ENCODE data around the gene SUMF1. TPM values are rescaled to one million over a fixed set of nuclear protein-coding genes. Genes with fewer than 3 reads are reported as not detected.

The SUMF1 gene
- total RNA-seq, 4 donors from 2014 or later, result 17.9 to 71.3 (median 30.3) TPM

DNA sequence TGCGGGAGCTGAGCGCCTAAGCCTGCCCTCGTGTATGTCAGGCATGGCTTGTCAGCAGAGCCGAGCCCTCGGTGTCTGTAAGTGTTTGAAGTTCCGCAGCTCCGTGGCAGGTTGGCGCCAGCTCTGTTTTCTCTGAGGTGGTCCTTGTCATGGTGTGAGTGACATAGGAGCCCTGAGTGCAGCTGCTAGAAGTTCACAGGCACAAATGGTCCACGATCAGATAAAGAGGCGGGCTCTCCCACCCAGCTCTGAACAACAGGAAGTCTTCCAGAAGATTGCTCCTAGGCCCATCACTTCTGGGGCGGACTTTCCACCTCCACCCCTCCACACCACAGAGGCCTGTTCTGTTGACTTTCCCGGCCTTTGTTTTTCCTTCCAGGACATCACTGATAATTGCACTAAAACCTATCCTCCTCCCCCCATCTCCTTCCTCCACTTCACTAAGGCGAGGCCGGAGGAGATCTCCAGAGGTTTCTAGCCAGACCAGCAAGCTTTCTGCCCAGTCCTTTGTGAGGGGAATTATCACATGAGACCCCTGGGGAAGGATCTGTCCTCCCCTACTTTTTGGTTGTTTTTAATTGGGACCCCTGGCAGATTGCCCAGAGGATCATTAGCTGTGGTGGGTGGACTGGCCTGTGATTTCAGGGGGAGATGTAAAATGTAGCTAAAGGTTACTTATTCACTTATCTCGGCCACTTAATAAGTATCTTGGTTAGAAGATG is 46.0 kb upstream of the SUMF1 start:
- H3K36me3 ChIP-seq, result no peaks in the 10 kb centered on the region
- no peaks in the 10 kb centered on the region for H3K27me3 ChIP-seq
- no peaks in the 10 kb centered on the region for H3K9me3 ChIP-seq
- DNase-seq, result no peak
- peak overlapping the region; percentile 24 to 61 for H3K27ac ChIP-seq
- no peaks in the 10 kb centered on the region for H3K4me1 ChIP-seq
- H3K4me3 ChIP-seq, result no peak overlapping the region
- intact Hi-C loops (cut with DNase I; ENCODE audit: low total_unique reads), result no loop called here
- TF ChIP-seq POLR2A (IDR thresholded peaks at IDR 0.05), result no peak
- TF ChIP-seq, protein P1, sequence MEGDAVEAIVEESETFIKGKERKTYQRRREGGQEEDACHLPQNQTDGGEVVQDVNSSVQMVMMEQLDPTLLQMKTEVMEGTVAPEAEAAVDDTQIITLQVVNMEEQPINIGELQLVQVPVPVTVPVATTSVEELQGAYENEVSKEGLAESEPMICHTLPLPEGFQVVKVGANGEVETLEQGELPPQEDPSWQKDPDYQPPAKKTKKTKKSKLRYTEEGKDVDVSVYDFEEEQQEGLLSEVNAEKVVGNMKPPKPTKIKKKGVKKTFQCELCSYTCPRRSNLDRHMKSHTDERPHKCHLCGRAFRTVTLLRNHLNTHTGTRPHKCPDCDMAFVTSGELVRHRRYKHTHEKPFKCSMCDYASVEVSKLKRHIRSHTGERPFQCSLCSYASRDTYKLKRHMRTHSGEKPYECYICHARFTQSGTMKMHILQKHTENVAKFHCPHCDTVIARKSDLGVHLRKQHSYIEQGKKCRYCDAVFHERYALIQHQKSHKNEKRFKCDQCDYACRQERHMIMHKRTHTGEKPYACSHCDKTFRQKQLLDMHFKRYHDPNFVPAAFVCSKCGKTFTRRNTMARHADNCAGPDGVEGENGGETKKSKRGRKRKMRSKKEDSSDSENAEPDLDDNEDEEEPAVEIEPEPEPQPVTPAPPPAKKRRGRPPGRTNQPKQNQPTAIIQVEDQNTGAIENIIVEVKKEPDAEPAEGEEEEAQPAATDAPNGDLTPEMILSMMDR (IDR thresholded peaks at IDR 0.05), result no peak

DNA sequence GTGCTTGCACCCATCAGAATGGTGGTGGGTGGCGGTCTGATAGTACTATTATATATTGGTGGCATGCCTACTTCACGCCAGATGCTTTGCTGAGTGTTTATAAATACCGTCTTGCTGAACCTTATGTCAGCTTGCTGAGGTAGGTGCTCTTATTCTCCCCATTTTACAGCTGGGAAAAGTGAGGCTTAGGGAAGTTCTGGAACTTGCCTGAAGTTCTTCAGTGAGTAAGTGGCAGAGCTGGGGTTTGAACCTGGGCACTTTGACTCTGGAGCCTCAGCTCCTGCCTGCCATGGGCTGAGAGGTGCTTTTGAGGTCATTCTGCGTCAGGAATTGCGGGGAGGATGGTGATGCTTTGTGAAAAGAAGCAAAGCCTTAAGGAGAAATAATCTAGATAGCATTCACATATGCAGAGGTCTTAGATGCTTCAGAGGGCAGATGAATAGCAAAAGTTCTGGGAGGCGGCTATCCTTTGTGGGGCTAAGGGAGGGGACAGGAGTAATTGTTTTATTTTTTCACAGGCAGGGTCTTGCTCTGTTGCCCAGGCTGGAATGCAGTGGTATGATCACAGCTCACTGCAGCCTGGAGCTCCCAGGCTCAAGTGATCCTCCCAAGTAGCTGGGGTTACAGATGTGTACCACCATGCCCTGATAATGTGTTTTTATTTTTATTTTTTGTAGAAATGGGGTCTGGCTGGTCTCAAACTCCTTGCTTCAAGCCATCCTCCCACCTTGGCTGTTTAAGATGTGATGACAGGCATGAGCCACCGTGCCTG is 44.6 kb upstream of the SUMF1 start:
- no peak overlapping the region for H3K4me3 ChIP-seq
- no peaks in the 10 kb centered on the region for H3K36me3 ChIP-seq
- H3K27ac ChIP-seq, result peak overlapping the region in 1 of 2 donors; percentile 61
- DNase-seq, result no peak
- TF ChIP-seq, protein P1 (IDR thresholded peaks at IDR 0.05), result no peak
- no peak for TF ChIP-seq POLR2A (IDR thresholded peaks at IDR 0.05)
- H3K4me1 ChIP-seq, result no peaks in the 10 kb centered on the region
- no peaks in the 10 kb centered on the region for H3K9me3 ChIP-seq
- no peaks in the 10 kb centered on the region for H3K27me3 ChIP-seq
- intact Hi-C loops (cut with DNase I; ENCODE audit: low total_unique reads), result no loop called here

DNA sequence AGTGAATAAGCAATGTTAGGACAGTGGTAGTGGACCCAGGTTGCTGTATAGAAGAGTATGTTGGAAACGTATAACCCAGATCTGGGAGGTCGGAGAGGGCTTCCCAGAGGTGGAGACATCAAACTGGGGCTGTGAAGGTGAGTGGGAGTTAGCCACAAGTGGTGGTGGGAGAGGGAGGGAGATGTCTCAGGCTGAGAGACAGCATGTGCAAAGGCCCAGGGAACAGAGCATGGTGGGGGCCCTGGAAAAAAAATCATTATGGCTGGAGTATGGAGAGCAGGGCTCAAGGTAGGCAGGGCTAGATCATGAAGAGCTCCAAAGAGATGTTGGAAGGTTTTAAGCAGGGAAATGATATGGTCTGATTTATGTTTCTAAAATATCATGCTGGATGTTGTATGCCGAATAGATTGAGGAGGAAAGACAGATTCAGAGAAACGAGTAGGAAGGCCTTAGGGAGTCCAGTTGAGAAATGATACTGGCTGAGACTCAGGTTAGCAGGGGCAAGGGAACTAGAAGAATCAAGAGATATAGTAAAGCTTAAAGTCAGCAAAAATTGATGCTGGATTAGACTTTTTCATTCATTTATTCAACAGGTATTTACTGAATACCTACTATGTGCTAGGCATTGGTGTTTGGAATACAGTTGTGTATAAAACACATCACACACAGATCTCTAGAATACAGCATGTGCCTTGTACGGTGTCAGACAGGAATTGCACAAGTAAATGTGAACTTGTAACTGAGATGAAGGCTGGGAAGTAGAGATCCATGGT is 43.1 kb upstream of the SUMF1 start:
- intact Hi-C loops (cut with DNase I; ENCODE audit: low total_unique reads), result loop anchor here (10.0 kb wide), 1 partner anchor 75 kb away; no protein-coding TSS in a partner anchor
- H3K9me3 ChIP-seq, result no peaks in the 10 kb centered on the region
- H3K27ac ChIP-seq, result peak overlapping the region in 1 of 2 donors; percentile 91
- TF ChIP-seq POLR2A (IDR thresholded peaks at IDR 0.05), result no peak
- TF ChIP-seq, protein P1 (IDR thresholded peaks at IDR 0.05), result no peak
- no peaks in the 10 kb centered on the region for H3K27me3 ChIP-seq
- DNase-seq, result no peak
- no peaks in the 10 kb centered on the region for H3K36me3 ChIP-seq
- no peak overlapping the region for H3K4me3 ChIP-seq
- peaks cover 10 to 13% of the 10 kb centered on the region in 2 donors for H3K4me1 ChIP-seq

DNA sequence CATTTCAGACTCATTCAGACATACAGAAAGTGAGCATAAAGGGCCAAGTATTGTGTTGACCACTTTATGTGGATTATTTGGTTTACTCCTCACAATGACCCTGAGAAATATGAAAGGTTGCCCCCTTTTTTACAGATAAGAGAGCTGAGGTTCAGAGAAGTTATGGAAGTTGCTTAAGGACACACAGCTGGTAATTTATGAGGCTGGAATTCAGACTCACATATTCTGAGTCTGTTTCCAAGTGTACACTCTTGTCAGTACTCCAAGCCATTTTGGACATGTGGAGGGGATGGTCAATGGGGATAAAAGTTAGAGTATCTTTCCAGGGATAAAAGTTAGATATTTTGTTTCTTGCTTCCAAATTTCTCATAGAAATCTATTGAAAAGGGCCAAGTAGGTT is 42.0 kb upstream of the SUMF1 start:
- peak overlapping the region; percentile 48 to 91 for H3K27ac ChIP-seq
- no peak overlapping the region for H3K4me3 ChIP-seq
- H3K36me3 ChIP-seq, result no peaks in the 10 kb centered on the region
- no peaks in the 10 kb centered on the region for H3K9me3 ChIP-seq
- H3K27me3 ChIP-seq, result no peaks in the 10 kb centered on the region
- no peak for TF ChIP-seq POLR2A (IDR thresholded peaks at IDR 0.05)
- TF ChIP-seq, protein P1 (IDR thresholded peaks at IDR 0.05), result no peak
- H3K4me1 ChIP-seq, result peaks cover 10 to 19% of the 10 kb centered on the region in 2 donors
- no peak for DNase-seq
- intact Hi-C loops (cut with DNase I; ENCODE audit: low total_unique reads), result loop anchor here (10.0 kb wide), 1 partner anchor 76 kb away; no protein-coding TSS in a partner anchor

Data from uterus (tissue), 4 donors.